HFFc6 (cell line): Measurements from ENCODE around the gene KRT15. TPM values are rescaled to one million over a fixed set of nuclear protein-coding genes. Genes with fewer than 3 reads are reported as not detected.
A peak's percentile ranks its signal among the peaks of the same experiment; 100 is the strongest.

Experiments
- DNase-seq: peaks from one replicate; pipeline ENCODE4 v3.0.0-alpha.2; 2018
- H3K27ac Mint-ChIP-seq: 2 replicates; pipeline ENCODE4 v1.8.0; 2020; ENCODE audit warnings: mild to moderate bottlenecking, mixed read lengths
- H3K27me3 Mint-ChIP-seq: 2 replicates; pipeline ENCODE4 v1.8.0; 2021; ENCODE audit warnings: mild to moderate bottlenecking, moderate library complexity, mixed read lengths; ENCODE audit not compliant: insufficient read depth
- H3K36me3 Mint-ChIP-seq: 2 replicates; pipeline ENCODE4 v1.8.0; 2021; ENCODE audit warnings: low read depth, mixed read lengths
- H3K4me1 Mint-ChIP-seq: 2 replicates; pipeline ENCODE4 v1.8.0; 2020; ENCODE audit warnings: low read depth, mixed read lengths
- H3K4me3 Mint-ChIP-seq: 2 replicates; pipeline ENCODE4 v1.8.0; 2020; ENCODE audit warnings: mild to moderate bottlenecking, moderate library complexity, mixed read lengths
- H3K9me3 Mint-ChIP-seq: 2 replicates; pipeline ENCODE4 v1.8.0; 2020; ENCODE audit warnings: mild to moderate bottlenecking, mixed read lengths
- total RNA-seq, 6 experiments: library from RNA; stranded (reverse); fragmentation: NEBNext Ultra II Directional; extraction: Animal tissue kit (Norgen Biotek cat#: 25700); gene quantifications; 2 replicates in 1 of 6; 3 replicates in 5 of 6; pipeline ENCODE4 v1.2.3, GENCODE V29; 2021
- TF ChIP-seq, protein P1 (sequence below): fragments of 200-600 bp; sonication (generic); IDR thresholded peaks from 2 replicates; pipeline ENCODE4 v1.5.0; 2021; ENCODE audit warnings: antibody characterized with exemption, mild to moderate bottlenecking

Gene KRT15
- total RNA-seq, 6 experiments from 2014 or later = 5.0 to 8.6 (median 6.9) TPM

DNA sequence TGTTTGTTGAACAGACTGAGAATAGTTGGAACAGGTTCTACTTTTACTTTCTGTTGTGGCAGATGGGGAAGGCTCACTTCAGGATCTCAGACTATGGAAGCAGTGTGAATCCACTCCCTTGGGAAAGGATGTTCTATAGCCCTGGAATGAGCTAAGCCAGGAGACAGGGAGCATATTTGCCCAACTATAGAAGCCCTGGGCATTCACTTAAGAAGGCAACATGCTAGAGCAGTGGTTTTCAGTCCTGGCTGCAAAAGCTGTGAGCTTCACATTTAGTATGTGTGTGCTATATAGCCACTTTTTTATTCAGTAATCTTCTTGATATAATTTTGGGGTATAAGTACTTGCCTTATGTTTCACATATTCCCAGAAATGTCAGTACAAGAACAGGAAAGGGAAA is 50.3 kb downstream of the KRT15 start:
- H3K36me3 Mint-ChIP-seq = peaks cover 24% of the 10 kb centered on the region
- TF ChIP-seq, protein P1, sequence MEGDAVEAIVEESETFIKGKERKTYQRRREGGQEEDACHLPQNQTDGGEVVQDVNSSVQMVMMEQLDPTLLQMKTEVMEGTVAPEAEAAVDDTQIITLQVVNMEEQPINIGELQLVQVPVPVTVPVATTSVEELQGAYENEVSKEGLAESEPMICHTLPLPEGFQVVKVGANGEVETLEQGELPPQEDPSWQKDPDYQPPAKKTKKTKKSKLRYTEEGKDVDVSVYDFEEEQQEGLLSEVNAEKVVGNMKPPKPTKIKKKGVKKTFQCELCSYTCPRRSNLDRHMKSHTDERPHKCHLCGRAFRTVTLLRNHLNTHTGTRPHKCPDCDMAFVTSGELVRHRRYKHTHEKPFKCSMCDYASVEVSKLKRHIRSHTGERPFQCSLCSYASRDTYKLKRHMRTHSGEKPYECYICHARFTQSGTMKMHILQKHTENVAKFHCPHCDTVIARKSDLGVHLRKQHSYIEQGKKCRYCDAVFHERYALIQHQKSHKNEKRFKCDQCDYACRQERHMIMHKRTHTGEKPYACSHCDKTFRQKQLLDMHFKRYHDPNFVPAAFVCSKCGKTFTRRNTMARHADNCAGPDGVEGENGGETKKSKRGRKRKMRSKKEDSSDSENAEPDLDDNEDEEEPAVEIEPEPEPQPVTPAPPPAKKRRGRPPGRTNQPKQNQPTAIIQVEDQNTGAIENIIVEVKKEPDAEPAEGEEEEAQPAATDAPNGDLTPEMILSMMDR = no peak
- DNase-seq = no peak
- H3K27ac Mint-ChIP-seq = no peak overlapping the region
- peaks cover 40% of the 10 kb centered on the region for H3K27me3 Mint-ChIP-seq
- H3K4me1 Mint-ChIP-seq = peaks cover 28% of the 10 kb centered on the region
- H3K4me3 Mint-ChIP-seq = no peak overlapping the region
- peaks cover 25% of the 10 kb centered on the region for H3K9me3 Mint-ChIP-seq

- Mint-ChIP-seq H3K4me3 (no peak overlapping the region), H3K4me1 (peaks cover 28% of the 10 kb centered on the region), H3K27ac (no peak overlapping the region), H3K9me3 (peaks cover 25% of the 10 kb centered on the region), H3K27me3 (peaks cover 44% of the 10 kb centered on the region), H3K36me3 (peaks cover 24% of the 10 kb centered on the region)
- TF ChIP-seq, protein P1 = no peak
- no peak for DNase-seq
Measured at GRCh38 chr17:41467561-41467960, 51.1 kb downstream of the KRT15 start.

DNA sequence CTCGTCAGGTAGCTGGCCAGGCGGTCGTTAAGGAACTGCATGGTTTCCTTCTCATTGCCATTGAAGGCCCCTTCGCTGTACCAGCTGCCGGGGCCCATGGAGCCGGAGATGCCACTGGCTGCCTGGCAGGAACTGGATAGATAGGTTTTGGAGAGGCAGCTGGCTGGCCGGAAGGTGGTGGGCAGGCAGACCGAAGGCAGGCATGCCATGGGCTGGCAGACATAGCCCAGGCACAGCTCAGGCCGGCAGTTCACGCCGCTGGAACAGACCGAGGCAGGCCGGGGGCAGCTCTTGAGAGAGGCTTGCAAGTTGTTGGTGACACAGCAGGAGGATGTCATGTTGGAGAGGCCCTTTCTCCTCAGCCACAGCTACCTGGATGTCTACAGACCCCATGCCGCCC is 51.7 kb downstream of the KRT15 start, which contains the start of gene KRT32:
KRT32 (minus strand) TSS at position 399 of the 400 bp plus-strand sequence; CDS start at position 338, 61 bp downstream.
- Mint-ChIP-seq H3K36me3 (peaks cover 22% of the 10 kb centered on the region), H3K4me3 (no peak within 1 kb of the TSS), H3K27me3 (peaks cover 44% of the 10 kb centered on the region), H3K27ac (no peak within 1 kb of the TSS), H3K9me3 (peaks cover 22% of the 10 kb centered on the region), H3K4me1 (peaks cover 28% of the 10 kb centered on the region)
- DNase-seq = no peak
- TF ChIP-seq, protein P1 = no peak

DNA sequence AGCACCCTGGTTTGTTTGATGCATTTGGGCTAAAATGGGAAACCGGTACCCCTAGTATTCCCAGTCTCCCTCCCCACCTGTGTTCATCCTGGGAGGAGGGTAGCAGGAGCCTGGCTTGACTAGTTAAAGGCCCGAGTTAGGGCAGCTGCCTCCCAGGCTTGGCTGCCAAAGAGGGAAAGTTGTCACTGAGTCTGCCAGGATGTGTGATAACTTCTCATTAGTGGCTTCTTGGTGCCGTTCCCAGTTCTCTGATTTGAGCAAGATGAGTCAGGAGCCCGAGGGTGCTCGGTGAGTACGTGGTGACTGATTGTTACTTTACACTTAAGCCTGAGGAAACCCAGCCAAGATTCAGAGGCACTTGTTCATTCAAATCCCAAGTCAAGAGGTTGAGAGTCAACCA is 54.0 kb downstream of the KRT15 start:
- Mint-ChIP-seq H3K36me3 (peaks cover 13% of the 10 kb centered on the region), H3K9me3 (peaks cover 13% of the 10 kb centered on the region), H3K27ac (no peak overlapping the region), H3K4me3 (peak overlapping the region; percentile 15; the same call in 1 of the 2 replicates), H3K27me3 (peaks cover 35% of the 10 kb centered on the region), H3K4me1 (peaks cover 28% of the 10 kb centered on the region)
- peak; percentile 90 for DNase-seq
- TF ChIP-seq, protein P1 = no peak

DNA sequence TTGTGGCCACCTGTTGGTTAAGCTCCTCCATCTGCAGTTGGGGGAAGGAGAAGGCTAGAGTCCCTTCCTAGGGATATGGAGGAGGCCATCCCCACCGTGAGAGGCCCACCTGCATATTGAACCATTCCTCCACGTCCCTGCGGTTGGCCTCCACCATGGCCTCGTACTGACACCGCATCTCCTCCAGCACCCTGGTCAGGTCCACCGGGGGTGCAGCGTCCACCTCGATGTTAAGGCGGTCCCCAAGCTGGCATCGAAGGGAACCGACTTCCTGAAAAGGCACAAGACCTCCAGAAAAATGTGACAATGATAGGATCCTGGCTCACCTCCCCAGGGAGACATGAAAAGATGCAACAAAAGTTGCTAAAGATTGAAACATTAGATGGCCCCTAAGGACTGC is 54.5 kb downstream of the KRT15 start:
- DNase-seq = no peak
- TF ChIP-seq, protein P1 = no peak
- H3K36me3 Mint-ChIP-seq = peaks cover 13% of the 10 kb centered on the region
- H3K27me3 Mint-ChIP-seq = peaks cover 34% of the 10 kb centered on the region
- H3K4me1 Mint-ChIP-seq = peaks cover 28% of the 10 kb centered on the region
- H3K4me3 Mint-ChIP-seq = no peak overlapping the region
- H3K27ac Mint-ChIP-seq = no peak overlapping the region
- peaks cover 13% of the 10 kb centered on the region for H3K9me3 Mint-ChIP-seq

DNA sequence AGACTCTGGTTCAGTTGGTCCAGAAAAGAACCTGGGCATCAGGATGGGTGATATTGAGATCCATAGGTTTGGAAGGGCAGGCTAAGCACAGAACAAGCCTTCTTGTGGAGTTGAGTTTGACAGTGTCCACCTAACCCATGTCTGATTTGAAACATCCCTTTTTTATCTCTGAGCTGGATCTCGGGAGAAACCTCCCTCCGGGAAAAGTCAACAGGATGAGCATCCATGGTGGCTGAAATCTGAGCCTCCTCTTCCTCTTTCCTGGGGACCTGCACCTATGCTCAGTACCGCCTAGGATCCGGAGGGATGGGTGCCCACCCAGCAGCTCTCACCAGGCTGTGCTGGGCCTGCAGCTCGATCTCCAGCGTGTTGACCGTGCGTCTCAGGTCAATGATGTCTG is 54.9 kb downstream of the KRT15 start:
- TF ChIP-seq, protein P1 = no peak
- no peak overlapping the region for H3K27ac Mint-ChIP-seq
- H3K4me1 Mint-ChIP-seq = peaks cover 29% of the 10 kb centered on the region
- peaks cover 12% of the 10 kb centered on the region for H3K36me3 Mint-ChIP-seq
- peaks cover 13% of the 10 kb centered on the region for H3K9me3 Mint-ChIP-seq
- no peak overlapping the region for H3K4me3 Mint-ChIP-seq
- no peak for DNase-seq
- peaks cover 34% of the 10 kb centered on the region for H3K27me3 Mint-ChIP-seq
